Activated naive CD8-positive, alpha-beta T cell (primary cell): Measurements from ENCODE around the gene CYP1A1.

ENCODE experiments used
- H3K27ac Mint-ChIP-seq: one replicate; pipeline ENCODE4 v1.8.0; 2021; ENCODE audit warnings: mixed read lengths
- H3K27me3 Mint-ChIP-seq: one replicate; pipeline ENCODE4 v1.8.0; 2021; ENCODE audit warnings: mixed read lengths
- H3K36me3 Mint-ChIP-seq: one replicate; pipeline ENCODE4 v1.8.0; 2021; ENCODE audit warnings: mixed read lengths
- H3K4me1 Mint-ChIP-seq: one replicate; pipeline ENCODE4 v1.8.0; 2021; ENCODE audit warnings: low read depth, mixed read lengths
- H3K4me3 Mint-ChIP-seq: one replicate; pipeline ENCODE4 v1.8.0; 2021; ENCODE audit warnings: mild to moderate bottlenecking, mixed read lengths
- H3K9me3 Mint-ChIP-seq: one replicate; pipeline ENCODE4 v1.8.0; 2021; ENCODE audit warnings: low read depth, mixed read lengths

Gene CYP1A1

DNA sequence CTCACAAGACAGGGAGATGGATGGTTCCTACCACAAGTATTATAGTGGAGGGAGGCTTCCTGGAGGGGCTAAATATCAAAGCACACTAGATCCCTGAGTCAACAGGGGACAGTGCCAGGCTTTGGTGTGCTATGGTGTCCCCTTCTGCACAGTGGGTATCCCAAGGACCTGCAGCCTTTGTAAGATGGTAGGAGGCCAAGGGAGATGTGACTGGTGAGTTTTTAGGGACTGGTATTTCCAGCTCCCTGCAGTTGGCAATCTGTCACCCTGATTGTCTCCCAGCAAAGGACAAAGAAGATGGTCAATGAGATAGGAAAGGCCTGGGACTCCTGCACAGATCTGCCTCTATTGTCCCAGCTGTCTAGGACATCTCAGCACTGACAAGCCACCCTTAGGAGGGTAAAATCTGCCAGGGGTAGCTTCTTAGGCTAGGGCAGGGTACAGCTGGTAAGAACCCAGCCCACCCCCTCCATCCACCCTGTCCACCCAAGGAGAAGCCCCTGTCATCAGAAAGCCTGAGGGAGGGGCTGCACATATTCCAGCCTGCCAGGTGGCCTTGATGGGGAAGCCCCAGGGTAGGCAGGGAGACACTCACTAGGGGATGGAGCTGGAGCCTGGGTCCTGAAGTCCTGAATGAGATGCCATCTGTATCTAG, 631 bp downstream of the CYP1A1 start:
- Mint-ChIP-seq H3K4me3 (peak overlapping the region; percentile 79), H3K9me3 (no peaks in the 10 kb centered on the region), H3K4me1 (peaks cover 12% of the 10 kb centered on the region), H3K27me3 (peaks cover 5% of the 10 kb centered on the region), H3K36me3 (no peaks in the 10 kb centered on the region), H3K27ac (no peak overlapping the region)

DNA sequence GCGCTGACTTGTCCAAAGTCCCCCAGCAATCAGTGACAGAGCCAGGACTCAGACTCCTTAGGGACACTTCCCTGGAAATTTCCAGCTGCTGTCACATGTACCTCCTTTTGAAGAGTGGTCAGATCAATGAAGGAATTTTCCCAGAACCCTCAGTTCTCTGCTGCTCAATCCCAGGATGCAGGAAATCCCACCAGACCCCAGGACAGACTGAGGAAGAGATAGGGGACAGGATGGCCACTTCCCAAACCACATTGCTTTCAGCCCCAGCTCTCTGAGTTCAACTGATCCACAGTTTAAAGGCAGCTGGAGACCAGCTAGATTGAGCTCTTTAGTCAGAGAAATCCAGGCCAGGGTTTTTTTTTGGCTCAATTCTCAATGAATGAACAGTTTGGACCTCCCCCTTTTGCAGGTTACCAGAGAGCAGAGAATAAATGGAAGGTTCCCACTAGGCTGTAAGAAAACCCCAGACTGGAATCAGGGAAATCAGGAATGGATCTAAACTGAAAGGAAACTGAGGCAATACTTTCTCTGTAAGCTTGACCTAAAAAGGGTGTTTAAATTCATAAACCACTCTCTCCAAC, 1.5 kb downstream of the CYP1A1 start:
- Mint-ChIP-seq H3K27ac (peak overlapping the region; percentile 13), H3K4me1 (peaks cover 12% of the 10 kb centered on the region), H3K36me3 (no peaks in the 10 kb centered on the region), H3K4me3 (peak overlapping the region; percentile 57), H3K9me3 (no peaks in the 10 kb centered on the region), H3K27me3 (peaks cover 5% of the 10 kb centered on the region)

GRCh38 chr15:74723187-74723586, 2.1 kb downstream of the CYP1A1 start:
- Mint-ChIP-seq H3K36me3 (no peaks in the 10 kb centered on the region), H3K4me3 (no peak overlapping the region), H3K9me3 (no peaks in the 10 kb centered on the region), H3K27me3 (peaks cover 5% of the 10 kb centered on the region), H3K4me1 (peaks cover 12% of the 10 kb centered on the region), H3K27ac (no peak overlapping the region)

DNA sequence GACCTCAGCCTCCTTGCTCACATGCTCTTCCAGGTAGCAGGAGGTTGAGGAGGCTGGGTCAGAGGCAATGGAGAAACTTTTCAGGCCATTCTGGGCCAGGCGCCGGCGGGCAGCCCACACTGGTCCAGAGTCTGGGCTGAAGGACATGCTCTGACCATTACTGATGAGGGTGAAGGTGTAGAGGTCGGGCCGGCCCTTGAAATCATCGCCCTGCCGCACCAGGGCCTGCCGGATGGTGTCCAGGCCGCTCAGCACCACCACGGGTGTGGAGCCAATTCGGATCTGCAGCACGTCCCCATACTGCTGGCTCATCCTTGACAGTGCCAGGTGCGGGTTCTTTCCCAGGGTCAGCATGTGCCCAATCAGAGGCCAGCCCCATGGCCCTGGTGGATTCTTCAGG, 2.7 kb downstream of the CYP1A1 start:
- no peaks in the 10 kb centered on the region for H3K9me3 Mint-ChIP-seq
- no peak overlapping the region for H3K27ac Mint-ChIP-seq
- H3K4me3 Mint-ChIP-seq: no peak overlapping the region
- H3K27me3 Mint-ChIP-seq: peaks cover 5% of the 10 kb centered on the region
- peaks cover 12% of the 10 kb centered on the region for H3K4me1 Mint-ChIP-seq
- H3K36me3 Mint-ChIP-seq: no peaks in the 10 kb centered on the region

GRCh38 chr15:74716651-74717050, 8.7 kb downstream of the CYP1A1 start:
- Mint-ChIP-seq H3K4me1 (no peaks in the 10 kb centered on the region), H3K4me3 (no peak overlapping the region), H3K9me3 (no peaks in the 10 kb centered on the region), H3K36me3 (no peaks in the 10 kb centered on the region), H3K27me3 (no peaks in the 10 kb centered on the region), H3K27ac (no peak overlapping the region)

- peaks cover 2% of the 10 kb centered on the region for H3K4me1 Mint-ChIP-seq
- H3K27ac Mint-ChIP-seq: no peak overlapping the region
- no peaks in the 10 kb centered on the region for H3K9me3 Mint-ChIP-seq
- peaks cover 2% of the 10 kb centered on the region for H3K27me3 Mint-ChIP-seq
- H3K36me3 Mint-ChIP-seq: no peaks in the 10 kb centered on the region
- H3K4me3 Mint-ChIP-seq: no peak overlapping the region
Observed at GRCh38 chr15:74712311-74712710, 13.0 kb downstream of the CYP1A1 start.

GRCh38 chr15:74710319-74711094, 14.8 kb downstream of the CYP1A1 start:
- Mint-ChIP-seq H3K4me1 (peaks cover 2% of the 10 kb centered on the region), H3K27me3 (peaks cover 4% of the 10 kb centered on the region), H3K27ac (no peak overlapping the region), H3K4me3 (no peak overlapping the region), H3K36me3 (no peaks in the 10 kb centered on the region), H3K9me3 (no peaks in the 10 kb centered on the region)

GRCh38 chr15:74709892-74710291, 15.4 kb downstream of the CYP1A1 start:
- no peak overlapping the region for H3K27ac Mint-ChIP-seq
- no peaks in the 10 kb centered on the region for H3K36me3 Mint-ChIP-seq
- peaks cover 2% of the 10 kb centered on the region for H3K4me1 Mint-ChIP-seq
- H3K4me3 Mint-ChIP-seq: no peak overlapping the region
- H3K27me3 Mint-ChIP-seq: peaks cover 4% of the 10 kb centered on the region
- H3K9me3 Mint-ChIP-seq: no peaks in the 10 kb centered on the region

DNA sequence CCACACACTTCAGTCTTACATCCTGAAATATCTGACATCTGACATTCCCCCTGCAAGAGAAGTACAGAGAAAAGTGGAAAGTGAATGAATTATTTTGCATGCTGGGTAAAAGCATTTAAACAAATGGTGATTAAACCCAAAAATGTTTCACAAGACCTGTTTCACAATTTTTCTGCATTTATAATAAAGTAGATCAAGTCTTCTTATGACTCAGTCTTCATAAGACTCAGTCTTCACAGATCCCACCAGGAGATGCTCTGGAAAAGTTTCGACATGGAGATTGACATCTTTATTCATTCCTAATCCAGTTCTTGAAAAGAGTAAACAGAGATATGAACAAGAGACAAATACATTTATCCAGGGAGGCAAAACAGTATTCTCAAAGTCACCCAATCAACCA, 16.3 kb downstream of the CYP1A1 start:
- Mint-ChIP-seq H3K4me3 (no peak overlapping the region), H3K4me1 (peaks cover 2% of the 10 kb centered on the region), H3K27ac (no peak overlapping the region), H3K9me3 (no peaks in the 10 kb centered on the region), H3K36me3 (no peaks in the 10 kb centered on the region), H3K27me3 (peaks cover 4% of the 10 kb centered on the region)

DNA sequence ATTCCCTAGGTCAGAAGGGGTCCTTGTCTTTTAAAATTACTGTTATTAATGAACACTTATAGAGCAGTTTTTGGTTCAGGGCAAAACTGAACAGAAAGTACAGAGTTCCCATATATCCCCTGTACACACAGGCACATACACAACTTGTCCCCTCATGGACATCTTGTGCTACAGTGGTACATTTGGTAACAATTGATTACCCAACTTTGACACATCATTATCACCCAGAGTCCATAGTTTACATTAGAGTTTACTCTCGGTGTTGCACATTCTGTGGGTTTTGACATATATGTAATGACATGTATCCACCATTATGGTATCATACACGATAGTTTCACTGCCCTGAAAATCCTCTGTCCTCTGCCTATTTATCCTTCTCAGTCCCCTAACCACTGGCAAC, 28.5 kb downstream of the CYP1A1 start:
- peak overlapping the region; percentile 99 for H3K27ac Mint-ChIP-seq
- no peaks in the 10 kb centered on the region for H3K36me3 Mint-ChIP-seq
- peaks cover 3% of the 10 kb centered on the region for H3K27me3 Mint-ChIP-seq
- peak overlapping the region; percentile 100 for H3K4me3 Mint-ChIP-seq
- peaks cover 40% of the 10 kb centered on the region for H3K4me1 Mint-ChIP-seq
- H3K9me3 Mint-ChIP-seq: no peaks in the 10 kb centered on the region

DNA sequence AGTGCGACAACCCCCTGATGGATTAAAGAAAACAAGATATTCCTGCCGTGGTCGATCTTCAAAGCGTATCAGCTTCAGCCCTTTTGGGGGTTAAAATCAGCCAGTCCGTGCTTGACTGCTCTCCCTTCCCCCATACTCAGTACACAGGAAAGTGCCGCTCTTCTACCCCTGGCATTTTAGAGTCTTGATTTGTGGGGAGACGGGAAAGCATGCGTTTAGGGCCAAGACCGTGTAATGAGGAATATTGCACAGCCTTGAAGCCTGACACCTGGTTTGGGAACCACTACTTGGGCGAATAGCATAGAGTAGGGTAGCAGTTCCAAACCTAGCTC, 29.0 kb downstream of the CYP1A1 start:
- Mint-ChIP-seq H3K27me3 (no peaks in the 10 kb centered on the region), H3K4me1 (peaks cover 40% of the 10 kb centered on the region), H3K4me3 (peak overlapping the region; percentile 100), H3K9me3 (no peaks in the 10 kb centered on the region), H3K36me3 (no peaks in the 10 kb centered on the region), H3K27ac (peak overlapping the region; percentile 99)

DNA sequence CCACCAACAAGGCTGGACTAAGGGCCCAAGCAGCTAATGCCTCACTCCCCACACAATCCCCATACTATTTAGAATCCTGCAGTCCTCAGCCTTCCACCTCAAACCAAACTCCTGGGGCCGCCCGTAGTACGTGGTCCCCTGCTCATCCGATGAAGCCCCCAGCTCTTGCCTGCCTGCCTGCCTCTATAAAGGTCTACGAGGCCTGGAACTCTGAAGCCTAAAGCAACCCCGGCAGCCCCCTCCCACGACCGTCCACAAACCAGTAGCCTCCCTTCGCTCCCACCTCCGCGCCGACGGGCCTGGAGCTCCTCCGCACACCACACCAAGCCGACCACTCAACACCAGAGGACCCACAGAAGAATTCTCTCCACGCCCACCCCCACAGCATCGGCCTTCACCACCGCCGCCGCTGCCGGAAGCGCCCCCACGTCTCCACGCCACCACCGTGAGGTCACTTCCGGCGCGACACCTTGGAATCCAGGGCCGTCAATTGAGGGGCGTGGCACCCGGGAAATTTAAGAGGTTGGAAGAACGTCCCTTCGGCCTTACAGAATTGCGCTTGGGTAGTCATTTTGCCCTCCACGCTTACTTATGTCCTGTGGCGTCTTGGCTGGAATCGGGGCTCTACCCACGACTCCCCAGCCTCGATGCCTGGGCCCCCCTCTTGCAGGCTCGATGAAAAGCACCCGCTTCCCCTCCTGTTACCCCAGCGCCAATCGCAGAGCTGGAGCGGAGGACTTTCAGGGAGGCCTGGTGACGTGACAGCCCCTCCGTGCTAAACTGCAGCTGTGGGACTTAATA, 29.5 kb downstream of the CYP1A1 start, which contains the start of gene EDC3:
EDC3 (minus strand) TSS at position 428 of the 801 bp plus-strand sequence. CDS start 20,900 bp downstream, outside the sequence.
- peaks cover 40% of the 10 kb centered on the region for H3K4me1 Mint-ChIP-seq
- no peaks in the 10 kb centered on the region for H3K9me3 Mint-ChIP-seq
- H3K4me3 Mint-ChIP-seq: peak within 1 kb of the TSS; percentile 100
- H3K36me3 Mint-ChIP-seq: no peaks in the 10 kb centered on the region
- no peaks in the 10 kb centered on the region for H3K27me3 Mint-ChIP-seq
- H3K27ac Mint-ChIP-seq: peak within 1 kb of the TSS; percentile 99

- H3K4me1 Mint-ChIP-seq: peaks cover 42% of the 10 kb centered on the region
- no peaks in the 10 kb centered on the region for H3K27me3 Mint-ChIP-seq
Observed at GRCh38 chr15:74692327-74692726, 33.0 kb downstream of the CYP1A1 start.

DNA sequence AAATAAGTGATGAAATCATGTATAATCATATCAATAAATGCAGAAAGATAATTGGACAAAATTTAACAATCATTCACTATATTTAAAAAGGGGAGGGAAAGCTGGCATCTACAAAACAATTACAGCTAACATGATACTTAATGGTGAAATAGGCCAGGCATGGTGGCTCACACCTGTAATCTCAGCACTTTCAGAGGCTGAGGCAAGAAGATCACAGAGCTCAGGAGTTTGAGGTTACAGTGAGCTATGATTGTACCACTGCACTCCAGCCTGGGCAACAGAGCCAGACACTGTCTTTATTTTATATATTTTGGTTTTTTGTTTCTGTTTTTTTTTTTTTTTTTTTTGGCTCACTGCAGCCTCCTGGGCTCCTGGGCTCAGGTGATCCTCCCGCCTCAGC, 41.6 kb downstream of the CYP1A1 start:
- no peak overlapping the region for H3K4me3 Mint-ChIP-seq
- H3K4me1 Mint-ChIP-seq: peaks cover 25% of the 10 kb centered on the region
- no peak overlapping the region for H3K27ac Mint-ChIP-seq
- no peaks in the 10 kb centered on the region for H3K27me3 Mint-ChIP-seq
- no peaks in the 10 kb centered on the region for H3K9me3 Mint-ChIP-seq
- peaks cover 13% of the 10 kb centered on the region for H3K36me3 Mint-ChIP-seq

More at GRCh38 chr15:74692327-74692726, 33.0 kb downstream of the CYP1A1 start:
- H3K4me3 Mint-ChIP-seq: no peak overlapping the region
- H3K9me3 Mint-ChIP-seq: no peaks in the 10 kb centered on the region
- peak overlapping the region; percentile 54 for H3K27ac Mint-ChIP-seq
- no peaks in the 10 kb centered on the region for H3K36me3 Mint-ChIP-seq

- peaks cover 23% of the 10 kb centered on the region for H3K4me1 Mint-ChIP-seq
- H3K27ac Mint-ChIP-seq: no peak overlapping the region
- H3K27me3 Mint-ChIP-seq: no peaks in the 10 kb centered on the region
- no peak overlapping the region for H3K4me3 Mint-ChIP-seq
- H3K9me3 Mint-ChIP-seq: no peaks in the 10 kb centered on the region
- peaks cover 13% of the 10 kb centered on the region for H3K36me3 Mint-ChIP-seq
Observed at GRCh38 chr15:74682954-74683353, 42.4 kb downstream of the CYP1A1 start.
